GM23338 (cell line): Measurements from ENCODE around the gene HSP90B1. TPM values are rescaled to one million over a fixed set of nuclear protein-coding genes. Genes with fewer than 3 reads are reported as not detected.

ENCODE experiments used
- ATAC-seq: fragments of 200-7000 bp; cut with Tn5 transposase; 3 replicates; pipeline ENCODE4 v1.9.1; 2020
- DNase-seq: peaks from one replicate; pipeline ENCODE4 v3.0.0-alpha.2; 2015; ENCODE audit warnings: low spot score
- H2AFZ ChIP-seq: fragments of 200-600 bp; sonication (generic); 2 replicates; pipeline ENCODE4 v1.8.0; 2016; ENCODE audit warnings: antibody characterized with exemption, mild to moderate bottlenecking, moderate library complexity
- H3F3A ChIP-seq: fragments of 200-600 bp; sonication (generic); replicated peaks from 2 replicates; pipeline ENCODE4 v1.8.0; 2017; ENCODE audit warnings: antibody characterized with exemption, mixed run types, low read depth
- H3K27ac ChIP-seq: fragments of 200-600 bp; sonication (generic); 2 replicates; pipeline ENCODE4 v1.6.1; 2016; ENCODE audit warnings: low read depth
- H3K27me3 ChIP-seq: fragments of 200-600 bp; sonication (generic); 2 replicates; pipeline ENCODE4 v1.8.0; 2016; ENCODE audit warnings: mild to moderate bottlenecking, mixed run types, moderate library complexity; ENCODE audit not compliant: insufficient read depth
- H3K36me3 ChIP-seq: fragments of 200-600 bp; sonication (generic); 2 replicates; pipeline ENCODE4 v1.8.0; 2016; ENCODE audit warnings: mild to moderate bottlenecking; ENCODE audit not compliant: insufficient read depth
- H3K4me1 ChIP-seq: fragments of 200-600 bp; sonication (generic); 2 replicates; pipeline ENCODE4 v1.8.0; 2016; ENCODE audit warnings: mild to moderate bottlenecking, moderate library complexity; ENCODE audit not compliant: insufficient read depth
- H3K4me2 ChIP-seq: fragments of 200-600 bp; sonication (generic); 2 replicates; pipeline ENCODE4 v1.7.1; 2017; ENCODE audit warnings: mixed run types
- H3K4me3 ChIP-seq: fragments of 200-600 bp; sonication (generic); 2 replicates; pipeline ENCODE4 v1.6.1; 2016; ENCODE audit warnings: mixed run types
- H3K79me2 ChIP-seq: fragments of 200-600 bp; sonication (generic); replicated peaks from 2 replicates; pipeline ENCODE4 v1.8.0; 2017; ENCODE audit warnings: mild to moderate bottlenecking; ENCODE audit not compliant: insufficient read depth
- H3K9me2 ChIP-seq: fragments of 200-600 bp; sonication (generic); 2 replicates; pipeline ENCODE4 v1.8.0; 2017; ENCODE audit not compliant: insufficient read depth
- H4K20me1 ChIP-seq: fragments of 200-600 bp; sonication (generic); replicated peaks from 2 replicates; pipeline ENCODE4 v1.8.0; 2017; ENCODE audit warnings: mild to moderate bottlenecking; ENCODE audit not compliant: insufficient read depth
- H3K27ac Mint-ChIP-seq: 2 replicates; pipeline ENCODE4 v1.8.0; 2020; ENCODE audit warnings: inconsistent platforms, mild to moderate bottlenecking, moderate library complexity, mixed read lengths
- H3K27me3 Mint-ChIP-seq: 3 replicates; pipeline ENCODE4 v1.8.0; 2022; ENCODE audit warnings: low read depth, mild to moderate bottlenecking, moderate library complexity, mixed read lengths, inconsistent platforms; ENCODE audit not compliant: insufficient read depth, poor library complexity
- H3K36me3 Mint-ChIP-seq: 3 replicates; pipeline ENCODE4 v1.8.0; 2021; ENCODE audit warnings: low read depth, mild to moderate bottlenecking, inconsistent platforms, moderate library complexity, mixed read lengths
- H3K4me1 Mint-ChIP-seq: 3 replicates; pipeline ENCODE4 v1.8.0; 2020; ENCODE audit warnings: mild to moderate bottlenecking, inconsistent platforms, mixed read lengths
- H3K4me3 Mint-ChIP-seq: 3 replicates; pipeline ENCODE4 v1.8.0; 2021; ENCODE audit warnings: moderate library complexity, mild to moderate bottlenecking, inconsistent platforms, mixed read lengths
- H3K9me3 Mint-ChIP-seq: 3 replicates; pipeline ENCODE4 v1.8.0; 2020; ENCODE audit warnings: moderate library complexity, mild to moderate bottlenecking, inconsistent platforms, mixed read lengths
- CREB1 ChIP-seq: fragments of 250-450 bp; sonication (Bioruptor Pico); IDR thresholded peaks from 2 replicates; pipeline ENCODE4 v1.5.0; 2020; ENCODE audit warnings: low read depth, mild to moderate bottlenecking, moderate library complexity
- EZH2 ChIP-seq: fragments of 200-600 bp; sonication (generic); IDR thresholded peaks from one replicate; pipeline ENCODE4 v1.8.0; 2017; ENCODE audit warnings: antibody characterized with exemption, mild to moderate bottlenecking, low read depth; ENCODE audit not compliant: unreplicated experiment
- EZH2phosphoT487 ChIP-seq: fragments of 200-600 bp; sonication (generic); IDR thresholded peaks from one replicate; pipeline ENCODE4 v1.8.1; 2018; ENCODE audit warnings: antibody characterized with exemption; ENCODE audit not compliant: unreplicated experiment
- JUNB ChIP-seq: IDR thresholded peaks from one replicate; pipeline ENCODE4 v1.6.1; 2016; ENCODE audit warnings: antibody characterized with exemption; ENCODE audit not compliant: unreplicated experiment
- NANOG ChIP-seq: IDR thresholded peaks from 2 replicates; pipeline ENCODE4 v1.6.1; 2016; ENCODE audit warnings: antibody characterized with exemption, borderline replicate concordance
- POLR2AphosphoS5 ChIP-seq: IDR thresholded peaks from 2 replicates; pipeline ENCODE4 v1.6.1; 2016; ENCODE audit warnings: antibody characterized with exemption, low read depth
- STAT1 ChIP-seq: IDR thresholded peaks from one replicate; pipeline ENCODE4 v1.6.1; 2016; ENCODE audit warnings: antibody characterized with exemption; ENCODE audit not compliant: unreplicated experiment
- ZNF114 ChIP-seq: fragments of 250-450 bp; sonication (Bioruptor Pico); IDR thresholded peaks from 2 replicates; pipeline ENCODE4 v1.5.0; 2020; ENCODE audit warnings: mild to moderate bottlenecking, moderate library complexity
- ZNF331 ChIP-seq: fragments of 250-450 bp; sonication (Bioruptor Pico); IDR thresholded peaks from 2 replicates; pipeline ENCODE4 v1.5.0; 2020; ENCODE audit warnings: low read depth, mild to moderate bottlenecking, moderate library complexity
- polyA plus RNA-seq: library from polyadenylated mRNA; unstranded; fragments of >200 nt; fragmentation: Nextera tagmentation; extraction: Ambion mirVana; gene quantifications from 2 replicates; pipeline ENCODE4 v1.2.1, GENCODE V29; 2016
- total RNA-seq: library from RNA; depleted of rRNA; stranded (reverse); fragments of >200 nt; shearing (Covaris generic); gene quantifications from 2 replicates; pipeline ENCODE4 v1.2.3, GENCODE V29; 2014
- TF ChIP-seq, protein P1 (sequence below): IDR thresholded peaks from 2 replicates; pipeline ENCODE4 v1.6.1; 2016; ENCODE audit warnings: antibody characterized with exemption
- TF ChIP-seq, protein P2 (sequence below), 2 experiments: fragments of 200-600 bp in 1 of 2; sonication (generic) in 1 of 2; conservative IDR thresholded peaks; 2 replicates each; pipeline versions ENCODE4 v1.5.1 to v1.6.1; 2016 to 2017; ENCODE audit warnings: antibody characterized with exemption in 2 of 2, low read depth in 2 of 2, mild to moderate bottlenecking in 2 of 2, moderate library complexity in 1 of 2
- TF ChIP-seq, protein P3 (sequence below): IDR thresholded peaks from one replicate; pipeline ENCODE4 v1.6.1; 2018; ENCODE audit warnings: antibody characterized with exemption; ENCODE audit not compliant: unreplicated experiment
- TF ChIP-seq, protein P4 (sequence below): fragments of 250-450 bp; sonication (Bioruptor Pico); IDR thresholded peaks from 2 replicates; pipeline ENCODE4 v1.5.0; 2020; ENCODE audit warnings: mild to moderate bottlenecking, moderate library complexity

Gene HSP90B1
- total and polyA plus RNA-seq, 2 experiments from 2014 or later = 605 to 1,312 TPM

DNA sequence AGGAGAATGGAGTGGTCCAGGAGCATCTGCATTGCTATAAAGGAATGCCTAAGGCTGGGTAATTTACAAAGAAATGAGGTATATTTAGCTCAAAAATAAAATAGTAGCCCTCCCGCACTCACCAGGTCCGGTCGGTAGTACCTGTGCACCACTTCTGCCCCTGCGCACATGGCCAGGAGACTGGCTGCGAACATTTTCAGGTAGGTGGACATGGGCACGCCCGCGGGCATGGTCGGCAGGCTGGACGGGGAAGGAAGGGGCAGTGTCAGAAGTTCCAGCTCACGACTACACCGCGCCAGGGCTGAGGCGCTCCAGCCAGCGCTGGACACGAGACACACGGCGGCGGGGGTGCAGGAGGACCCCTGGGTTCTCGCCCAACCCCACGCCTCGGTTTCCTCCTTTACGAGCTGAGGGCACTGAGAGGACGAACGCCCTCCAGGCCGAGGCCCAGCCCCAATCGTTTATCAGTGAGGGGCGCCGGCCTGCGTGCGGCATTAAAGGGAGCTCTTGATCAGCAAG lies 26.4 kb downstream of the HSP90B1 start (continued):
- TF ChIP-seq, protein P1, sequence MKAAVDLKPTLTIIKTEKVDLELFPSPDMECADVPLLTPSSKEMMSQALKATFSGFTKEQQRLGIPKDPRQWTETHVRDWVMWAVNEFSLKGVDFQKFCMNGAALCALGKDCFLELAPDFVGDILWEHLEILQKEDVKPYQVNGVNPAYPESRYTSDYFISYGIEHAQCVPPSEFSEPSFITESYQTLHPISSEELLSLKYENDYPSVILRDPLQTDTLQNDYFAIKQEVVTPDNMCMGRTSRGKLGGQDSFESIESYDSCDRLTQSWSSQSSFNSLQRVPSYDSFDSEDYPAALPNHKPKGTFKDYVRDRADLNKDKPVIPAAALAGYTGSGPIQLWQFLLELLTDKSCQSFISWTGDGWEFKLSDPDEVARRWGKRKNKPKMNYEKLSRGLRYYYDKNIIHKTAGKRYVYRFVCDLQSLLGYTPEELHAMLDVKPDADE = no peak
- TF ChIP-seq ZNF331 (CRISPR knock-in tag) = no peak
- no peak for TF ChIP-seq JUNB

DNA sequence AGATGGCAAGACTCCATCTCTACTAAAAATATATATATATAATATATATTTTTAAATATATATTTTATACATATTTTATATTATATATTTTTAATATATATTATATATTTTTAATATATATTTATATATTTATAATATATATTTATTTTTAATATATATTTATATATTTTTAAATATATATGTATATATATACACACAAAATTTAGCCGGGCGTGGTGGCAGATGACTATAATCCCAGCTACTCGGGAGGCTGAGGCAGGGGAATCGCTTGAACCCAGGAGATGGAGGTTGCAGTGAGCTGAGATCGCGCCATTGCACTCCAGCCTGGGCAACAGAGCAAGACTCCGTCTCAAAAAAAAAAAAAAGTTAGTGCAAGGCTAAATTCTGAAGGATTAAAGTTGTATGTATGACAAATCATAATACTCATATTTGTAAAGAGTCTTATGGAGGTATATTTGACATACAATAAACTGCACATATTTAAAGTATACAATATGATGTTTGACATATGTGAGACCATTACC lies 27.7 kb downstream of the HSP90B1 start:
- H3F3A ChIP-seq = no peaks in the 10 kb centered on the region
- peak overlapping the region; percentile 99 for H3K27ac ChIP-seq
- H3K4me3 Mint-ChIP-seq = peak overlapping the region; percentile 87
- ATAC-seq (no peak), DNase-seq (no peak)
- 0 out of 2 replicates have a peak, but pooled peaks cover 4% of the 10 kb centered on the region for H4K20me1 ChIP-seq
- H3K27me3 Mint-ChIP-seq = peaks cover 13% of the 10 kb centered on the region
- no peak overlapping the region for H3K4me2 ChIP-seq
- no peak overlapping the region for H2AFZ ChIP-seq
- H3K79me2 ChIP-seq = peaks cover 34% of the 10 kb centered on the region
- H3K4me1 Mint-ChIP-seq = peaks cover 15% of the 10 kb centered on the region
- H3K27me3 ChIP-seq = no peaks in the 10 kb centered on the region
- H3K27ac Mint-ChIP-seq = peak overlapping the region; percentile 97
- peak overlapping the region; percentile 94 for H3K4me3 ChIP-seq
- H3K4me1 ChIP-seq = peaks cover 9% of the 10 kb centered on the region
- H3K9me3 Mint-ChIP-seq = no peaks in the 10 kb centered on the region
- peaks cover 12% of the 10 kb centered on the region for H3K36me3 Mint-ChIP-seq
- peaks cover 5% of the 10 kb centered on the region; the same call in 1 of the 2 replicates for H3K36me3 ChIP-seq
- H3K9me2 ChIP-seq = no peaks in the 10 kb centered on the region
- TF ChIP-seq NANOG (no peak), CREB1 (CRISPR knock-in tag) (no peak), POLR2AphosphoS5 (no peak), ZNF331 (CRISPR knock-in tag) (no peak), ZNF114 (CRISPR knock-in tag) (no peak), JUNB (no peak), EZH2phosphoT487 (no peak), EZH2 (no peak), STAT1 (no peak)
- TF ChIP-seq, protein P2, sequence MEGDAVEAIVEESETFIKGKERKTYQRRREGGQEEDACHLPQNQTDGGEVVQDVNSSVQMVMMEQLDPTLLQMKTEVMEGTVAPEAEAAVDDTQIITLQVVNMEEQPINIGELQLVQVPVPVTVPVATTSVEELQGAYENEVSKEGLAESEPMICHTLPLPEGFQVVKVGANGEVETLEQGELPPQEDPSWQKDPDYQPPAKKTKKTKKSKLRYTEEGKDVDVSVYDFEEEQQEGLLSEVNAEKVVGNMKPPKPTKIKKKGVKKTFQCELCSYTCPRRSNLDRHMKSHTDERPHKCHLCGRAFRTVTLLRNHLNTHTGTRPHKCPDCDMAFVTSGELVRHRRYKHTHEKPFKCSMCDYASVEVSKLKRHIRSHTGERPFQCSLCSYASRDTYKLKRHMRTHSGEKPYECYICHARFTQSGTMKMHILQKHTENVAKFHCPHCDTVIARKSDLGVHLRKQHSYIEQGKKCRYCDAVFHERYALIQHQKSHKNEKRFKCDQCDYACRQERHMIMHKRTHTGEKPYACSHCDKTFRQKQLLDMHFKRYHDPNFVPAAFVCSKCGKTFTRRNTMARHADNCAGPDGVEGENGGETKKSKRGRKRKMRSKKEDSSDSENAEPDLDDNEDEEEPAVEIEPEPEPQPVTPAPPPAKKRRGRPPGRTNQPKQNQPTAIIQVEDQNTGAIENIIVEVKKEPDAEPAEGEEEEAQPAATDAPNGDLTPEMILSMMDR (conservative IDR thresholded peaks at IDR 0.05; ENCODE audit: low read depth in 2 of 2) = no peak
- TF ChIP-seq, protein P3, sequence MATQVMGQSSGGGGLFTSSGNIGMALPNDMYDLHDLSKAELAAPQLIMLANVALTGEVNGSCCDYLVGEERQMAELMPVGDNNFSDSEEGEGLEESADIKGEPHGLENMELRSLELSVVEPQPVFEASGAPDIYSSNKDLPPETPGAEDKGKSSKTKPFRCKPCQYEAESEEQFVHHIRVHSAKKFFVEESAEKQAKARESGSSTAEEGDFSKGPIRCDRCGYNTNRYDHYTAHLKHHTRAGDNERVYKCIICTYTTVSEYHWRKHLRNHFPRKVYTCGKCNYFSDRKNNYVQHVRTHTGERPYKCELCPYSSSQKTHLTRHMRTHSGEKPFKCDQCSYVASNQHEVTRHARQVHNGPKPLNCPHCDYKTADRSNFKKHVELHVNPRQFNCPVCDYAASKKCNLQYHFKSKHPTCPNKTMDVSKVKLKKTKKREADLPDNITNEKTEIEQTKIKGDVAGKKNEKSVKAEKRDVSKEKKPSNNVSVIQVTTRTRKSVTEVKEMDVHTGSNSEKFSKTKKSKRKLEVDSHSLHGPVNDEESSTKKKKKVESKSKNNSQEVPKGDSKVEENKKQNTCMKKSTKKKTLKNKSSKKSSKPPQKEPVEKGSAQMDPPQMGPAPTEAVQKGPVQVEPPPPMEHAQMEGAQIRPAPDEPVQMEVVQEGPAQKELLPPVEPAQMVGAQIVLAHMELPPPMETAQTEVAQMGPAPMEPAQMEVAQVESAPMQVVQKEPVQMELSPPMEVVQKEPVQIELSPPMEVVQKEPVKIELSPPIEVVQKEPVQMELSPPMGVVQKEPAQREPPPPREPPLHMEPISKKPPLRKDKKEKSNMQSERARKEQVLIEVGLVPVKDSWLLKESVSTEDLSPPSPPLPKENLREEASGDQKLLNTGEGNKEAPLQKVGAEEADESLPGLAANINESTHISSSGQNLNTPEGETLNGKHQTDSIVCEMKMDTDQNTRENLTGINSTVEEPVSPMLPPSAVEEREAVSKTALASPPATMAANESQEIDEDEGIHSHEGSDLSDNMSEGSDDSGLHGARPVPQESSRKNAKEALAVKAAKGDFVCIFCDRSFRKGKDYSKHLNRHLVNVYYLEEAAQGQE = no peak
- TF ChIP-seq, protein P4, sequence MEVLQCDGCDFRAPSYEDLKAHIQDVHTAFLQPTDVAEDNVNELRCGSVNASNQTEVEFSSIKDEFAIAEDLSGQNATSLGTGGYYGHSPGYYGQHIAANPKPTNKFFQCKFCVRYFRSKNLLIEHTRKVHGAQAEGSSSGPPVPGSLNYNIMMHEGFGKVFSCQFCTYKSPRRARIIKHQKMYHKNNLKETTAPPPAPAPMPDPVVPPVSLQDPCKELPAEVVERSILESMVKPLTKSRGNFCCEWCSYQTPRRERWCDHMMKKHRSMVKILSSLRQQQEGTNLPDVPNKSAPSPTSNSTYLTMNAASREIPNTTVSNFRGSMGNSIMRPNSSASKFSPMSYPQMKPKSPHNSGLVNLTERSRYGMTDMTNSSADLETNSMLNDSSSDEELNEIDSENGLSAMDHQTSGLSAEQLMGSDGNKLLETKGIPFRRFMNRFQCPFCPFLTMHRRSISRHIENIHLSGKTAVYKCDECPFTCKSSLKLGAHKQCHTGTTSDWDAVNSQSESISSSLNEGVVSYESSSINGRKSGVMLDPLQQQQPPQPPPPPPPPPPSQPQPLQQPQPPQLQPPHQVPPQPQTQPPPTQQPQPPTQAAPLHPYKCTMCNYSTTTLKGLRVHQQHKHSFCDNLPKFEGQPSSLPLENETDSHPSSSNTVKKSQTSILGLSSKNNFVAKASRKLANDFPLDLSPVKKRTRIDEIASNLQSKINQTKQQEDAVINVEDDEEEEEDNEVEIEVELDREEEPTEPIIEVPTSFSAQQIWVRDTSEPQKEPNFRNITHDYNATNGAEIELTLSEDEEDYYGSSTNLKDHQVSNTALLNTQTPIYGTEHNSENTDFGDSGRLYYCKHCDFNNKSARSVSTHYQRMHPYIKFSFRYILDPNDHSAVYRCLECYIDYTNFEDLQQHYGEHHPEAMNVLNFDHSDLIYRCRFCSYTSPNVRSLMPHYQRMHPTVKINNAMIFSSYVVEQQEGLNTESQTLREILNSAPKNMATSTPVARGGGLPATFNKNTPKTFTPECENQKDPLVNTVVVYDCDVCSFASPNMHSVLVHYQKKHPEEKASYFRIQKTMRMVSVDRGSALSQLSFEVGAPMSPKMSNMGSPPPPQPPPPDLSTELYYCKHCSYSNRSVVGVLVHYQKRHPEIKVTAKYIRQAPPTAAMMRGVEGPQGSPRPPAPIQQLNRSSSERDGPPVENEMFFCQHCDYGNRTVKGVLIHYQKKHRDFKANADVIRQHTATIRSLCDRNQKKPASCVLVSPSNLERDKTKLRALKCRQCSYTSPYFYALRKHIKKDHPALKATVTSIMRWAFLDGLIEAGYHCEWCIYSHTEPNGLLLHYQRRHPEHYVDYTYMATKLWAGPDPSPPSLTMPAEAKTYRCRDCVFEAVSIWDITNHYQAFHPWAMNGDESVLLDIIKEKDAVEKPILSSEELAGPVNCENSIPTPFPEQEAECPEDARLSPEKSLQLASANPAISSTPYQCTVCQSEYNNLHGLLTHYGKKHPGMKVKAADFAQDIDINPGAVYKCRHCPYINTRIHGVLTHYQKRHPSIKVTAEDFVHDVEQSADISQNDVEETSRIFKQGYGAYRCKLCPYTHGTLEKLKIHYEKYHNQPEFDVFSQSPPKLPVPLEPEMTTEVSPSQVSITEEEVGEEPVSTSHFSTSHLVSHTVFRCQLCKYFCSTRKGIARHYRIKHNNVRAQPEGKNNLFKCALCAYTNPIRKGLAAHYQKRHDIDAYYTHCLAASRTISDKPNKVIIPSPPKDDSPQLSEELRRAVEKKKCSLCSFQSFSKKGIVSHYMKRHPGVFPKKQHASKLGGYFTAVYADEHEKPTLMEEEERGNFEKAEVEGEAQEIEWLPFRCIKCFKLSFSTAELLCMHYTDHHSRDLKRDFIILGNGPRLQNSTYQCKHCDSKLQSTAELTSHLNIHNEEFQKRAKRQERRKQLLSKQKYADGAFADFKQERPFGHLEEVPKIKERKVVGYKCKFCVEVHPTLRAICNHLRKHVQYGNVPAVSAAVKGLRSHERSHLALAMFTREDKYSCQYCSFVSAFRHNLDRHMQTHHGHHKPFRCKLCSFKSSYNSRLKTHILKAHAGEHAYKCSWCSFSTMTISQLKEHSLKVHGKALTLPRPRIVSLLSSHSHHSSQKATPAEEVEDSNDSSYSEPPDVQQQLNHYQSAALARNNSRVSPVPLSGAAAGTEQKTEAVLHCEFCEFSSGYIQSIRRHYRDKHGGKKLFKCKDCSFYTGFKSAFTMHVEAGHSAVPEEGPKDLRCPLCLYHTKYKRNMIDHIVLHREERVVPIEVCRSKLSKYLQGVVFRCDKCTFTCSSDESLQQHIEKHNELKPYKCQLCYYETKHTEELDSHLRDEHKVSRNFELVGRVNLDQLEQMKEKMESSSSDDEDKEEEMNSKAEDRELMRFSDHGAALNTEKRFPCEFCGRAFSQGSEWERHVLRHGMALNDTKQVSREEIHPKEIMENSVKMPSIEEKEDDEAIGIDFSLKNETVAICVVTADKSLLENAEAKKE (CRISPR knock-in tag) = no peak
